GM23338 (cell line): Measurements from ENCODE around the gene IGSF21. TPM values are rescaled to one million over a fixed set of nuclear protein-coding genes. Genes with fewer than 3 reads are reported as not detected.

Experiments used
- ATAC-seq: fragments of 200-7000 bp; cut with Tn5 transposase; 3 replicates; pipeline ENCODE4 v1.9.1; 2020
- DNase-seq: peaks from one replicate; pipeline ENCODE4 v3.0.0-alpha.2; 2015; ENCODE audit warnings: low spot score
- H2AFZ ChIP-seq: fragments of 200-600 bp; sonication (generic); 2 replicates; pipeline ENCODE4 v1.8.0; 2016; ENCODE audit warnings: antibody characterized with exemption, mild to moderate bottlenecking, moderate library complexity
- H3F3A ChIP-seq: fragments of 200-600 bp; sonication (generic); replicated peaks from 2 replicates; pipeline ENCODE4 v1.8.0; 2017; ENCODE audit warnings: antibody characterized with exemption, mixed run types, low read depth
- H3K27ac ChIP-seq: fragments of 200-600 bp; sonication (generic); 2 replicates; pipeline ENCODE4 v1.6.1; 2016; ENCODE audit warnings: low read depth
- H3K27me3 ChIP-seq: fragments of 200-600 bp; sonication (generic); 2 replicates; pipeline ENCODE4 v1.8.0; 2016; ENCODE audit warnings: mild to moderate bottlenecking, mixed run types, moderate library complexity; ENCODE audit not compliant: insufficient read depth
- H3K36me3 ChIP-seq: fragments of 200-600 bp; sonication (generic); 2 replicates; pipeline ENCODE4 v1.8.0; 2016; ENCODE audit warnings: mild to moderate bottlenecking; ENCODE audit not compliant: insufficient read depth
- H3K4me1 ChIP-seq: fragments of 200-600 bp; sonication (generic); 2 replicates; pipeline ENCODE4 v1.8.0; 2016; ENCODE audit warnings: mild to moderate bottlenecking, moderate library complexity; ENCODE audit not compliant: insufficient read depth
- H3K4me2 ChIP-seq: fragments of 200-600 bp; sonication (generic); 2 replicates; pipeline ENCODE4 v1.7.1; 2017; ENCODE audit warnings: mixed run types
- H3K4me3 ChIP-seq: fragments of 200-600 bp; sonication (generic); 2 replicates; pipeline ENCODE4 v1.6.1; 2016; ENCODE audit warnings: mixed run types
- H3K79me2 ChIP-seq: fragments of 200-600 bp; sonication (generic); replicated peaks from 2 replicates; pipeline ENCODE4 v1.8.0; 2017; ENCODE audit warnings: mild to moderate bottlenecking; ENCODE audit not compliant: insufficient read depth
- H3K9me2 ChIP-seq: fragments of 200-600 bp; sonication (generic); 2 replicates; pipeline ENCODE4 v1.8.0; 2017; ENCODE audit not compliant: insufficient read depth
- H4K20me1 ChIP-seq: fragments of 200-600 bp; sonication (generic); replicated peaks from 2 replicates; pipeline ENCODE4 v1.8.0; 2017; ENCODE audit warnings: mild to moderate bottlenecking; ENCODE audit not compliant: insufficient read depth
- H3K27ac Mint-ChIP-seq: 2 replicates; pipeline ENCODE4 v1.8.0; 2020; ENCODE audit warnings: inconsistent platforms, mild to moderate bottlenecking, moderate library complexity, mixed read lengths
- H3K27me3 Mint-ChIP-seq: 3 replicates; pipeline ENCODE4 v1.8.0; 2022; ENCODE audit warnings: low read depth, mild to moderate bottlenecking, moderate library complexity, mixed read lengths, inconsistent platforms; ENCODE audit not compliant: insufficient read depth, poor library complexity
- H3K36me3 Mint-ChIP-seq: 3 replicates; pipeline ENCODE4 v1.8.0; 2021; ENCODE audit warnings: low read depth, mild to moderate bottlenecking, inconsistent platforms, moderate library complexity, mixed read lengths
- H3K4me1 Mint-ChIP-seq: 3 replicates; pipeline ENCODE4 v1.8.0; 2020; ENCODE audit warnings: mild to moderate bottlenecking, inconsistent platforms, mixed read lengths
- H3K4me3 Mint-ChIP-seq: 3 replicates; pipeline ENCODE4 v1.8.0; 2021; ENCODE audit warnings: moderate library complexity, mild to moderate bottlenecking, inconsistent platforms, mixed read lengths
- H3K9me3 Mint-ChIP-seq: 3 replicates; pipeline ENCODE4 v1.8.0; 2020; ENCODE audit warnings: moderate library complexity, mild to moderate bottlenecking, inconsistent platforms, mixed read lengths
- CREB1 ChIP-seq: fragments of 250-450 bp; sonication (Bioruptor Pico); IDR thresholded peaks from 2 replicates; pipeline ENCODE4 v1.5.0; 2020; ENCODE audit warnings: low read depth, mild to moderate bottlenecking, moderate library complexity
- CTCF ChIP-seq, 2 experiments: fragments of 200-600 bp in 1 of 2; sonication (generic) in 1 of 2; conservative IDR thresholded peaks; 2 replicates each; pipeline versions ENCODE4 v1.5.1 to v1.6.1; 2016 to 2017; ENCODE audit warnings: antibody characterized with exemption in 2 of 2, low read depth in 2 of 2, mild to moderate bottlenecking in 2 of 2, moderate library complexity in 1 of 2
- ETS1 ChIP-seq: IDR thresholded peaks from 2 replicates; pipeline ENCODE4 v1.6.1; 2016; ENCODE audit warnings: antibody characterized with exemption
- EZH2 ChIP-seq: fragments of 200-600 bp; sonication (generic); IDR thresholded peaks from one replicate; pipeline ENCODE4 v1.8.0; 2017; ENCODE audit warnings: antibody characterized with exemption, mild to moderate bottlenecking, low read depth; ENCODE audit not compliant: unreplicated experiment
- EZH2phosphoT487 ChIP-seq: fragments of 200-600 bp; sonication (generic); IDR thresholded peaks from one replicate; pipeline ENCODE4 v1.8.1; 2018; ENCODE audit warnings: antibody characterized with exemption; ENCODE audit not compliant: unreplicated experiment
- JUNB ChIP-seq: IDR thresholded peaks from one replicate; pipeline ENCODE4 v1.6.1; 2016; ENCODE audit warnings: antibody characterized with exemption; ENCODE audit not compliant: unreplicated experiment
- NANOG ChIP-seq: IDR thresholded peaks from 2 replicates; pipeline ENCODE4 v1.6.1; 2016; ENCODE audit warnings: antibody characterized with exemption, borderline replicate concordance
- POLR2AphosphoS5 ChIP-seq: IDR thresholded peaks from 2 replicates; pipeline ENCODE4 v1.6.1; 2016; ENCODE audit warnings: antibody characterized with exemption, low read depth
- REST ChIP-seq: IDR thresholded peaks from one replicate; pipeline ENCODE4 v1.6.1; 2018; ENCODE audit warnings: antibody characterized with exemption; ENCODE audit not compliant: unreplicated experiment
- STAT1 ChIP-seq: IDR thresholded peaks from one replicate; pipeline ENCODE4 v1.6.1; 2016; ENCODE audit warnings: antibody characterized with exemption; ENCODE audit not compliant: unreplicated experiment
- ZNF331 ChIP-seq: fragments of 250-450 bp; sonication (Bioruptor Pico); IDR thresholded peaks from 2 replicates; pipeline ENCODE4 v1.5.0; 2020; ENCODE audit warnings: low read depth, mild to moderate bottlenecking, moderate library complexity
- polyA plus RNA-seq: library from polyadenylated mRNA; unstranded; fragments of >200 nt; fragmentation: Nextera tagmentation; extraction: Ambion mirVana; gene quantifications from 2 replicates; pipeline ENCODE4 v1.2.1, GENCODE V29; 2016
- total RNA-seq: library from RNA; depleted of rRNA; stranded (reverse); fragments of >200 nt; shearing (Covaris generic); gene quantifications from 2 replicates; pipeline ENCODE4 v1.2.3, GENCODE V29; 2014

Gene IGSF21
- total and polyA plus RNA-seq, 2 experiments from 2014 or later: 15.6 to 15.7 TPM

- TF ChIP-seq REST (no peak), STAT1 (no peak), ETS1 (no peak), POLR2AphosphoS5 (no peak)
Measured at GRCh38 chr1:18158714-18159113, 51.1 kb downstream of the IGSF21 start (continued).

GRCh38 chr1:18160290-18160942, 52.8 kb downstream of the IGSF21 start:
- no peak overlapping the region for H3K27ac Mint-ChIP-seq
- no peak for DNase-seq
- Histone ChIP-seq H3F3A (no peaks in the 10 kb centered on the region), H3K36me3 (no peaks in the 10 kb centered on the region), H4K20me1 (0 out of 2 replicates have a peak, but pooled peaks cover 2% of the 10 kb centered on the region), H3K79me2 (no peaks in the 10 kb centered on the region), H3K27ac (no peak overlapping the region), H3K4me2 (no peak overlapping the region), H3K27me3 (no peaks in the 10 kb centered on the region), H2AFZ (no peak overlapping the region), H3K4me1 (peaks cover 1% of the 10 kb centered on the region; the same call in 1 of the 2 replicates), H3K9me2 (no peaks in the 10 kb centered on the region), H3K4me3 (no peak overlapping the region)
- no peak overlapping the region for H3K4me3 Mint-ChIP-seq
- no peak for ATAC-seq
- peaks cover 5% of the 10 kb centered on the region for H3K27me3 Mint-ChIP-seq
- peaks cover 6% of the 10 kb centered on the region; the same call in 2 of the 3 replicates for H3K4me1 Mint-ChIP-seq
- H3K36me3 Mint-ChIP-seq: no peaks in the 10 kb centered on the region
- no peaks in the 10 kb centered on the region; the same call in 2 of the 3 replicates for H3K9me3 Mint-ChIP-seq
- no peak for TF ChIP-seq POLR2AphosphoS5
- TF ChIP-seq JUNB: no peak
- TF ChIP-seq STAT1: no peak
- TF ChIP-seq EZH2phosphoT487: no peak
- no peak for TF ChIP-seq ZNF331 (CRISPR knock-in tag)
- no peak for TF ChIP-seq ETS1
- no peak for TF ChIP-seq NANOG
- TF ChIP-seq CREB1: no peak
- TF ChIP-seq CTCF (conservative IDR thresholded peaks at IDR 0.05; ENCODE audit: low read depth in 2 of 2): no peak
- no peak for TF ChIP-seq EZH2
- TF ChIP-seq REST: no peak
